ENCODE results near the gene TPBG. TPM values are rescaled to one million over a fixed set of nuclear protein-coding genes. Genes with fewer than 3 reads are reported as not detected.
"Not testable (repeated sequence)": the region's sequence is repeated elsewhere in the genome, so short reads cannot be mapped to it uniquely, and the experiment has no call there.

TPBG gene
- total and polyA plus RNA-seq, 2 experiments from 2014 or later: 13.2 to 22.3 TPM

DNA sequence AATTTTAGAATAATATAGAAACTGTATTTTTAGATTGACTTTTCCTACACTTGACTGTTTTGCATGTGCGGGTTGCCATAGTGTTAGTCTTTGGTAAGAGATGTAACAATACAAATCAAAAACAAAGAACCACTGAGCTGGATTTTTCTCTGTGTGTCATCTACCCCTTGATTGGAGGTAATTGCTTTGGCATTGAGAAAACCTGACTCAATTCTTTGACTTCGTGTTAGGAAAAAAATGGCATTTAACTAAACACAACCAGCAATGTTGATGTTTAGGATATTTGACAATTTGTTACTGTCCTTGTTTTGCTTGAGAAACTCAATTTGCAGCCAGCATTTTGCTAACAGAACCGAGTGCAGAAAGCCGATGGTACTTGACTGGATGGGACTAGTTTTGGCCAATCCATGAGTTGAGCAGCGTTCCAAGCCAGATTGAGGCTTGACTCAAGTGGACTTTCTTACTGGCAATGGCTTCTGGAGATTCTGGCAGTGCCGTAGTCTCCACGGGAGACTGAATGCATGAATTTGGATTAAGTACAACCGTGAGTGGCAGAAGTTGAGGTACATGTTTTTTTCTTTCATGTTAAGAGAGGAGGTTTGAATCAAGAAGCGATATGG lies 17.1 kb downstream of the TPBG start:
- H3K4me1 ChIP-seq (ENCODE audit: low read depth): no peaks in the 10 kb centered on the region
- H3K9me3 ChIP-seq (ENCODE audit: low read depth): no peaks in the 10 kb centered on the region
- TF ChIP-seq, protein P1, sequence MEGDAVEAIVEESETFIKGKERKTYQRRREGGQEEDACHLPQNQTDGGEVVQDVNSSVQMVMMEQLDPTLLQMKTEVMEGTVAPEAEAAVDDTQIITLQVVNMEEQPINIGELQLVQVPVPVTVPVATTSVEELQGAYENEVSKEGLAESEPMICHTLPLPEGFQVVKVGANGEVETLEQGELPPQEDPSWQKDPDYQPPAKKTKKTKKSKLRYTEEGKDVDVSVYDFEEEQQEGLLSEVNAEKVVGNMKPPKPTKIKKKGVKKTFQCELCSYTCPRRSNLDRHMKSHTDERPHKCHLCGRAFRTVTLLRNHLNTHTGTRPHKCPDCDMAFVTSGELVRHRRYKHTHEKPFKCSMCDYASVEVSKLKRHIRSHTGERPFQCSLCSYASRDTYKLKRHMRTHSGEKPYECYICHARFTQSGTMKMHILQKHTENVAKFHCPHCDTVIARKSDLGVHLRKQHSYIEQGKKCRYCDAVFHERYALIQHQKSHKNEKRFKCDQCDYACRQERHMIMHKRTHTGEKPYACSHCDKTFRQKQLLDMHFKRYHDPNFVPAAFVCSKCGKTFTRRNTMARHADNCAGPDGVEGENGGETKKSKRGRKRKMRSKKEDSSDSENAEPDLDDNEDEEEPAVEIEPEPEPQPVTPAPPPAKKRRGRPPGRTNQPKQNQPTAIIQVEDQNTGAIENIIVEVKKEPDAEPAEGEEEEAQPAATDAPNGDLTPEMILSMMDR (IDR thresholded peaks at IDR 0.05; ENCODE audit: low read depth, low read length): no peak
- no peak for DNase-seq (ENCODE audit: low read depth in 1 of 2, low spot score in 1 of 2)
- H3K36me3 ChIP-seq: no peaks in the 10 kb centered on the region
- H3K27me3 ChIP-seq: no peaks in the 10 kb centered on the region
- no peak overlapping the region for H3K27ac ChIP-seq
- no peak overlapping the region for H3K4me3 ChIP-seq

DNA sequence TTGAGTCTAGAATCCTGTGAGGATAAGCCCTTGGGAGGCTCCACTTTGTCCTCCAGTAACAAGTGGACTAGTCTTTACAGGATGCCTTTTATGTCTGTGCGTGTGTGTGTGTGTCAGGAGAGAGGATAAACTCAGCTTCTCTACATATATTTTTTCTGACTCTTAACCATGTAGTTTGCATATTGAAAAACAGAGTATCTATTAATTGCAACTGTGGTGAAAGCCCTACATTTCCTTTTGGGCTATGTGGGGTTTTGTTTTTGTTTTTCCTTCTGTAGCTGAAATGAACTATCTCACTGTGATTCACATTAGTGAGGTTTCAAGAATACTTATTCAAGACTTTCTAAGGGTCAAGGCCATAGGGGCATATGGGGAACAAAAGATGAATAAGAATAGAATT lies 17.7 kb downstream of the TPBG start:
- Histone ChIP-seq H3K36me3 (no peaks in the 10 kb centered on the region), H3K9me3 (ENCODE audit: low read depth) (no peaks in the 10 kb centered on the region), H3K27ac (no peak overlapping the region), H3K4me1 (ENCODE audit: low read depth) (no peaks in the 10 kb centered on the region), H3K4me3 (no peak overlapping the region), H3K27me3 (no peaks in the 10 kb centered on the region)
- TF ChIP-seq, protein P1 (IDR thresholded peaks at IDR 0.05; ENCODE audit: low read depth, low read length): no peak
- DNase-seq (ENCODE audit: low read depth in 1 of 2, low spot score in 1 of 2): no peak

DNA sequence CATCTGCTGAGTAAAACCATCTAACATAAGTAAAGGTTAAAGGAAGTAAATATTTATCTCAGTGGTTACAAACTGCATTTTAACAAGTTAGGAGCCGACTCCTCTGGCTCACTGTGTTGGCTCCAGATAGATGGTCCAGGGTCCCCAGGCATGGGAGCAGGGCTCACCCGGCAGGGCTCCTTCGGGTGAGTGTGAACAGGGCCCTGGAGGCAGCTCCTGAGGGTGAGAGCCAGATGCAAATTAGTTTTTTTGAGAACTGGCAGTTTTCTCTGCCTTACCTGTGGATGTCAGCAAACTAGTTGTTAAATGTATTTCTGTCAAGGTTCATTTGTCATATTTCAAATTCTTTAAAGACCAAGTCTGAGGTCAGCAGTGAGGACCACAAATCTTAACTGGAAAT lies 21.5 kb downstream of the TPBG start:
- Histone ChIP-seq H3K4me1 (ENCODE audit: low read depth) (no peaks in the 10 kb centered on the region), H3K4me3 (no peak overlapping the region), H3K9me3 (ENCODE audit: low read depth) (no peaks in the 10 kb centered on the region), H3K36me3 (no peaks in the 10 kb centered on the region), H3K27ac (no peak overlapping the region), H3K27me3 (no peaks in the 10 kb centered on the region)
- TF ChIP-seq, protein P1 (IDR thresholded peaks at IDR 0.05; ENCODE audit: low read depth, low read length): no peak
- DNase-seq (ENCODE audit: low read depth in 1 of 2, low spot score in 1 of 2): no peak

DNA sequence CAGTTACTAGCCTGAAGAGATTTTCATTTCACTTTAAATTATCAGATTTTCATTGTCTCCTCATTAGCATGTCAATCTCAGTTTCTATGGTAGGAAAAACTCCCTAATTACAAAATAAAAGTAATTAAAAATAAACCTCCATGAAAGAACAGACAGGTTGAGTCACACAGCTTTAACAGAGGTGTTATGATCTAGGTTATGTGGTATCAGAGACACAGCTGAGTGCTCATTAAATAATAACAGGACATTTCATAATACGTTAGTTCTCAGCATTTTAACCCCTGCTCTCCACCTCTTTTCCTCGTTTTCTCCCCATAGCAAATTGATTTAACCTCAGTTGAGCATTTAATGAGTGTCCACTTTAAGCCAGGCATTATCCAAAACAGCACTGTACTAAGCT lies 21.9 kb downstream of the TPBG start:
- Histone ChIP-seq H3K9me3 (ENCODE audit: low read depth) (no peaks in the 10 kb centered on the region), H3K27me3 (no peaks in the 10 kb centered on the region), H3K4me1 (ENCODE audit: low read depth) (no peaks in the 10 kb centered on the region), H3K27ac (no peak overlapping the region), H3K36me3 (no peaks in the 10 kb centered on the region), H3K4me3 (no peak overlapping the region)
- DNase-seq (ENCODE audit: low read depth in 1 of 2, low spot score in 1 of 2): no peak
- TF ChIP-seq, protein P1 (IDR thresholded peaks at IDR 0.05; ENCODE audit: low read depth, low read length): no peak

DNA sequence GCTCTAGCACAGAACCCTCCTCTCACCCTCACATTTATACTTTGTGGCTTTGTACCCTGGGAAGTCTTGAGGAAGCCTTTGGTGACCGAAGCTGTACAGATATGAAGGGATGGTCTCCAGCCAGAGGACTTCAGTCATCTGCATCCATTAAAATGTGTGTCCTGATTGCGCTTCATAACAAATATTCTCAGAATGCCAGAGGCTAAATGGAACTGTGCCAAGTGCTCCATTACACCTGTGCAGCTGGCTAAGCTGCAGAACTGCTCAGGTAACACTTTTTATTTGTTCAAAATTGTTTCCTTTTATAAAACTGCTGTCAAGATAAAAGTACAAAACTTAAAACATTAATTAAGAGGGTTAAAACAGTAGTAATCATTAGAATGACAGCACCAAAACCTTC lies 22.3 kb downstream of the TPBG start:
- Histone ChIP-seq H3K4me3 (no peak overlapping the region), H3K9me3 (ENCODE audit: low read depth) (no peaks in the 10 kb centered on the region), H3K36me3 (no peaks in the 10 kb centered on the region), H3K27ac (no peak overlapping the region), H3K4me1 (ENCODE audit: low read depth) (no peaks in the 10 kb centered on the region), H3K27me3 (no peaks in the 10 kb centered on the region)
- DNase-seq (ENCODE audit: low read depth in 1 of 2, low spot score in 1 of 2): no peak
- TF ChIP-seq, protein P1 (IDR thresholded peaks at IDR 0.05; ENCODE audit: low read depth, low read length): no peak

DNA sequence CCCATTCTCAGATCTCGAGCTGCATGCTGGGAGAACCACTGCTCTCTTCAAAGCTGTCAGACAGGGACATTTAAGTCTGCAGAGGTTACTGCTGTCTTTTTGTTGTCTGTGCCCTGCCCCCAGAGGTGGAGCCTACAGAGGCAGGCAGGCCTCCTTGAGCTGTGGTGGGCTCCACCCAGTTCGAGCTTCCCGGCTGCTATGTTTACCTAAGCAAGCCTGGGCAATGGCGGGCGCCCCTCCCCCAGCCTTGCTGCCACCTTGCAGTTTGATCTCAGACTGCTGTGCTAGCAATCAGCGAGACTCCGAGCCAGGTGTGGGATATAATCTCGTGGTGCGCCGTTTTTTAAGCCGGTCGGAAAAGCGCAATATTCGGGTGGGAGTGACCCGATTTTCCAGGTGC lies 31.2 kb downstream of the TPBG start:
- H3K36me3 ChIP-seq; H3K27me3 ChIP-seq; H3K4me3 ChIP-seq; DNase-seq (ENCODE audit: low read depth in 1 of 2, low spot score in 1 of 2); H3K9me3 ChIP-seq (ENCODE audit: low read depth); H3K4me1 ChIP-seq (ENCODE audit: low read depth); H3K27ac ChIP-seq: not testable (repeated sequence)
